Activated CD8-positive, alpha-beta memory T cell treated with anti-CD3 and anti-CD28 coated beads for 24 hours (primary cell): Measurements from ENCODE around the gene SFMBT1.

Source experiments
- DNase-seq: peaks from one replicate; pipeline ENCODE4 v3.0.0-alpha.2; 2020

The SFMBT1 gene

GRCh38 chr3:52879581-52879980 is 166.3 kb downstream of the SFMBT1 start:
- DNase-seq: peak; percentile 11

DNA sequence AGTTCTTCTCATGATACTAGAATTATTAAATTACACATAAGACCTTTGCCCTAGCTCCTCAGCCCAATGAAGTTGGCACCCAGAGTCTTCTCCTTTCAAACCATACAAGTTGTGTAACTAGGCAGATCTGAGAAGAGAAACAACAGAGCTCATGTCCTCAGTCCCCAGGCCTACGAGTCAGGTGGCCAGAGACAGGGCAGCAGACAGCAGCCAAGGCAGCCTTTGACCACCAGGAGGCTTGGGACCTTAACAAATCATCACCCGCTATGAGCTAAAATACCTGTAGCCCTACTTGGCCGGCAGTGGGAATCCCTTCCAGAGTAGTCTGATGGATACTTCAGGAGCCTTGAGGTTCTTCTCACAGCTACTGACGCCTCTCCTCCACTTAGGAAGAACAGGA is 166.8 kb downstream of the SFMBT1 start:
- no peak for DNase-seq

DNA sequence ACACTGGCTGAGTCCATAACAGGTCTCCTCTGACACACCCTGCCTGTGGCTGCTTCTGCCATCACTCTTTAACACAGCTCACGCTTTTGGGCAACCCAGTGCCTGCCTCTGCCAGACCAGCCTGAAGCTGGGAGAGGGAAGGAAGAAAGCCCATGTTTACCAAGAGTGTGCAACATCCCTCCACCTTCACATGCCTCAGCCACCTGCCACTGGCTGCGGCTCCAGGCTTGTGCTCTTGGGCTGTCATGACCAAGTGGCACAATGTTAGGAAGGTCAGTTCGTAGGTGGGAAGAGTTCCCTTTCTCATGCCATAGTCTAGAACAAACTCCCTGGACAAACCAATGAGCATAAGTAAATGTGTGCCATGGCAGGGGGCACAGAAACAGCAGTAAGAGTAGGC is 168.8 kb downstream of the SFMBT1 start:
- DNase-seq: no peak

DNA sequence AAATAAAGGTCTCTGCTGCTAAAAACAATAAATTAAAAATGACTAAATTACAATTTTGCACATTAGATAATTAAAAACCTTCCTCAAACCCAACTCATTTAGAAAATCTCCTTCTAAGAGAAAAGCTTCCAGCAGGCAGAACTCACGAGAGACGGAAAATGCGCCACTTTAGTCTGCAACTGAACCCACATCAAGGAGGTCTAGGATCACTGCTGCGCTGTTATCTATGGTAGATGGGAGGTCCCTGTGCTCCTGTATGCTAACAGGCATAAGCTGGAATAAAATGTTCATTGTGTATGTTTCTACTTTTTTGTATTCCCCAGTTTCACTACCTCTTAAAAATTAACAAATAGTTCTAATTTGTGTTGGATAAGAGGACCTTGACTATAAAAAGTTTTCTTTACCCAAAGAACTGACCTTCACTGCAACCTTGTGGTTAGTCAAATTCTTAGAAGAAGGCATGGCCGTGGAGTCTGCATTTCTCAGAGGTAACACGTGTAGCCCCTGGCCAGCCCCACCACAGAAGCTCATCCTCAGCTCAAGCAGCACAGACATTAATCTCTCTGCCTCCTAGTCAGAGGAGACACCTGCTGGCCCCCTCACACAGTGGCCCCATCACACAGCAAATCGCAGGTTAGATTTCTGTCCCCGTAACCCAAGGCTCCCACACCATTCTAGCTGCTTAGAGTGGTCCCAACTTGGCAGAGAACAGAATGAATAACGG is 170.8 kb downstream of the SFMBT1 start:
- no peak for DNase-seq

- no peak for DNase-seq
These were observed 171.6 kb downstream of the SFMBT1 start for GRCh38 chr3:52874160-52874701.

DNA sequence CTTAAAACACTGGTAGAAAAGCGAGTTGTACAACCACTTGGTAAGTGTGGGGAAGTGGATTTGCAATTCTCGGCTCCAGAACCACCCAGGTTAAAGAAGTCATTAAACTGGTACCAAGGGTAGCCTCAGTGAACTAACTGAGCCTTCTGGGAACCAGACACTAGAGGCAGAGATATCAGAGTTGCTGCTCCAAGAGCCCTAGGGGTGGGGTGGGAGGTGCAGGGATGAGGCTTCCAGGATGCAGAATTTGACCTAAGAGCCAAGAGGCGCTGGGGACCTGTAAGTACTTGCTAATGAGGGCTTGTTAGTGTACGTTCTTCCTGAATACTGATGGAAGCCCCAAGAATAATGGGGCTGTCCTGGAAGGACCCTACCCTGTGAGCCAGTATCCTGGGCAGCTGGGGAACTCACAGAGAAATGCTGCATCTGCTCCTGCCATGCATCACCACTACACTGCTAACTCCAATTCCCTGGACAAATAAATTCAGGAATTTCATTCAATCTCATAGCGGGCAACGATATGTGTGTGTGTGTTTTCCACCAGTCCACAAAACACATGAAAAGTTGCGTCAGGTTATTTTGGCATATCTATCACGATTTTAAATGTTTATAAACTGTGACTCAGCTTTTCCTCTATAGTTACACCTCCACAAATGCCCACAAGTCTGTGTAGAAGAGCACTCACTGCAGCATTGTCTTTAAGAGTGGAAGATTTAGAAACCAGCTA is 172.3 kb downstream of the SFMBT1 start:
- DNase-seq: no peak

DNA sequence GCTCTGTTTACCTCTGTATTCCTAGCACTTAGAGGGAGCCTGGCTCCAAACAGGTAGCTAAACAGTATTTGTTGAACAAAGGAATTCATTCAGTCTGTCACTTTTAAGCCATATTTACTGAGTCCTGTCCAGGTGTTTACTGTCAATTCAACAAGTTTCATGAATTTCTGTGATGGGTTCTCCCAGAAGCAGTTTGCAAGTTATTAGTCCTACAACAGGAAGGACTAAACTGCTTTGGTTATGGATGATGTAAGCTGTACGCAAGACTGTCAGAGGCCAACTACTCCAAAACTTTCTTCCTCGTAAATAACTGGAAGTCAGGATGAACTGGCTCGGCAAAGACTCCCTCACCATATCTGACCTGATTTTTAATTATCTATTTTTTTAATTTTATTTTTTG is 173.6 kb downstream of the SFMBT1 start:
- DNase-seq: no peak

DNA sequence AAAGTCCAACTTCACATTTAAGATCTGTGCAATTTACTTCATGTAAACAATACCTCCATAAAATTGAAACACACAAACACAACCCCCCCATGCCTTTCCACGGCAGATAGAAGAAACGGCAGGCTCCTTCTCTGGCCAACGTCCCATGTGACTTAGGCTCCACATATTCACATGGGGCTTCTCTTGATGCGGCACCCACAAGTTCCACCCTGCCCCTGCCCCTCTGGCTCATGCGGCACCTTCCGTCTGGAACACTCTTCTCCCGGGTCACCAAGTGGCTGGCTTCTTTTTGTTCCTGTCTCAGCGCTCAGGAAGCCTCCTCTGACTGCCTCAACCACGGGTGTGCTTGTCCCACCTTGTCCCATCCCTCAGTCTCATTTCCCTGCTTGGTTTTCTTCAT is 174.1 kb downstream of the SFMBT1 start:
- no peak for DNase-seq

GRCh38 chr3:52870471-52870870 is 175.4 kb downstream of the SFMBT1 start:
- no peak for DNase-seq

DNA sequence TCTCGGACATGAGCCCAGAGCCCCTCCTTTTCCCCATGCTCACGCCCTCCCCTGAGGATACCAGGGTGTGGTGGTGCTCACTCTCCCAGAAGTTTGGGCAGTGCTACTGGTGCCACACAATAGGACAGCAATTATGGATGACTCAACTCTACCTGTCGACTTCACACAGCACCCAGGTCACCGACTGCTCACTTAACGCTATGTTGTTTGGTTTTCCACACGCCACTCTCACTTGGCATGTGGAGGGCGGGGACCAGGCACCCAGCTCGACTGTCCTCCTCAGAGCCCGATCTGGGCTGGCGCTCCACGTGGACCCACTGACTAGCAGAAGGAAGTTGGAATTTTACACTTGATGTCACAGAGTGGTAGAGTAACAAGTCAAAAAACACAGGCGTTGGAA is 179.4 kb downstream of the SFMBT1 start:
- no peak for DNase-seq

DNA sequence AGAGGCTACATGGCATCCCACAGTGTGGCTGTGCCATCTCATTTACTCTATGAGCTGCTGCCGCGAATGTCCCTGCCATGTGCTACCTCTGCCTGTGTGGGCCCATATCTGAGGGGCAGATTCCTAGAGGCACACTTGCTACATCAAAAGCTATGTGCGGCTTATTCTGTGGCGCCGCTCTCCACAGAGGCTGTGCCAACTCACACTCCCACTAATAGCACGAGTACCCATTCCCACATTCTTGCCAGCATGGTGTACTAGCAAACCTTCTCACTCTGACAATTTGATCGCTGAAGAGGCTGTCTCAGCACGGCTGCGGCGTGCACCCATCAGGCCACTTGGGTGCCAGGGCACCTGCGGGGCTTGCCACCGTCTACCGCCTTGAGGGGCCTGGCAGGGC is 179.9 kb downstream of the SFMBT1 start:
- DNase-seq: no peak

DNA sequence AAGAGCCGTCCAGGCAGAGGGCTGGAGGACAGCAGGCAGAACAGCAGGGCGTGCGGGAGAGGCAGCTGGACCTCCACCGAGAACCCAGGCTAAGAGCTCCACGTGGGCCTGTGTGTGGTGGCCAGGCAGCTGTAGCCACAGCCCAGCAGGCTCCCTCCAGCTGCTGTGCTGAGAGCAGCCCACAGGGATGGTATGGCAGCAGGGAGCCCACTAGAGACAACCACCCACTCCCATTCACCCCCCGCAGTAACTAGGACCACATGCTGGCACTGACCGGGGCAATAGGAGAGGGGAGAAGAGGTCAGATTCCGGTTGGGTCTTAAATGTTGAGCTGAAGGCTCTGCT is 185.5 kb downstream of the SFMBT1 start:
- no peak for DNase-seq

- DNase-seq: no peak
These were observed 186.0 kb downstream of the SFMBT1 start for GRCh38 chr3:52859686-52860423.

DNA sequence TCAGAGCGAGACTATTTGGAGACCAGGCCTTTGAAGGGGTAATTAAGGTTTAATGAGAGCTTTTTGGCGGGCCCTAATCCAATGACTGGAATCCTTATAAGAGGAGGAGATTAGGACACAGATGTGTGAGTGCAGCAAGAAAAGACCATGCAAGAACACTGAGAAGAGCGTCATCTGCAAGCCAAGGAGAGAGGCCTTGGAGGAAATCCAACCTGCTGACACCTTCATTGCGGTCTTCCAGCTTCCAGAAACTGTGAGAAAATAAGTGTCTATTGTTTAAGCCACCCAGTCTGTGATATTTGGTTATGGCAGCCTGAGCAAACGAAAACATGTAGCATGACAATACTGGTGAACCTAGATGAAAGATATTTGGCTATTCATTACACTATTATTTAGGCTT is 188.0 kb downstream of the SFMBT1 start:
- no peak for DNase-seq

- no peak for DNase-seq
These were observed 188.7 kb downstream of the SFMBT1 start for GRCh38 chr3:52857133-52857532.

- no peak for DNase-seq
These were observed 189.2 kb downstream of the SFMBT1 start for GRCh38 chr3:52856666-52857065.

GRCh38 chr3:52854013-52854412 is 191.9 kb downstream of the SFMBT1 start:
- DNase-seq: no peak
